K562 (cell line): ENCODE data around the gene KCTD1. TPM values are rescaled to one million over a fixed set of nuclear protein-coding genes. Genes with fewer than 3 reads are reported as not detected.

Source experiments
- ATAC-seq: fragments of 200-7000 bp; cut with Tn5 transposase; 3 replicates; pipeline ENCODE4 v1.9.1; 2020; ENCODE audit warnings: moderate library complexity
- BruUV-seq: library from RNA; stranded (reverse); fragments of 400-500 nt; replicated peaks from 2 replicates; lab custom pipeline; 2021; lab: Mats Ljungman, UMichigan
- CTCF ChIA-PET: fragments of 300-600 bp; formaldehyde crosslinking; extraction: SDS; loops from one replicate; lab custom pipeline; 2021; ENCODE audit warnings: low intra/inter-chr PET ratio; lab: Yijun Ruan, JAX
- POLR2A ChIA-PET: fragments of 300-600, 350-650 bp; sonication (Branson Sonifier 250); formaldehyde crosslinking; extraction: SDS; loops from one replicate; lab custom pipeline; 2021; ENCODE audit warnings: antibody characterized with exemption, inconsistent platforms; lab: Yijun Ruan, JAX
- DNase-seq, 4 experiments: peaks; one replicate each; pipeline versions ENCODE4 v3.0.0 to v3.0.0-alpha.2; 2011 to 2018; ENCODE audit warnings: low spot score in 3 of 4, mixed read lengths in 3 of 4; ENCODE audit errors: extremely low read depth in 1 of 4
- FAIRE-seq: peaks from 2 replicates; lab custom pipeline; 2011; peaks lifted over from hg19 to GRCh38; lab: Jason Lieb, UNC
- H2AFZ ChIP-seq: 2 replicates; pipeline ENCODE4 v1.6.0; 2011; ENCODE audit warnings: low read depth, low read length, control low read depth, inconsistent platforms
- H3K27ac ChIP-seq: fragments of 200-600 bp; 3 replicates; pipeline ENCODE4 v1.8.0; 2011; ENCODE audit warnings: low read depth, mild to moderate bottlenecking, control low read depth, inconsistent platforms, low read length, moderate library complexity, mixed read lengths; ENCODE audit errors: extremely low read depth
- H3K27me3 ChIP-seq, 2 experiments: fragments of 300-600 bp in 1 of 2; 2 replicates in 1 of 2; 3 replicates in 1 of 2; pipeline versions ENCODE4 v1.6.0 to v1.8.0; 2011; ENCODE audit warnings: inconsistent platforms in 2 of 2, low read length in 2 of 2, mild to moderate bottlenecking in 1 of 2, mixed read lengths in 1 of 2, moderate library complexity in 1 of 2; ENCODE audit not compliant: control insufficient read depth in 2 of 2, insufficient read depth in 2 of 2
- H3K36me3 ChIP-seq: fragments of 300-600 bp; 3 replicates; pipeline ENCODE4 v1.8.0; 2011; ENCODE audit warnings: mild to moderate bottlenecking, low read length, inconsistent platforms; ENCODE audit not compliant: control insufficient read depth, insufficient read depth
- H3K4me1 ChIP-seq, 2 experiments: fragments of 200-600 bp in 1 of 2; replicated peaks in 1 of 2; 2 replicates in 1 of 2; 3 replicates in 1 of 2; pipeline versions ENCODE4 v1.5.1 to v1.8.0; 2011; ENCODE audit warnings: inconsistent platforms in 2 of 2, low read length in 2 of 2, mild to moderate bottlenecking in 1 of 2, mixed read lengths in 1 of 2, moderate library complexity in 1 of 2; ENCODE audit not compliant: control insufficient read depth in 2 of 2, insufficient read depth in 2 of 2
- H3K4me2 ChIP-seq: 2 replicates; pipeline ENCODE4 v1.6.1; 2011; ENCODE audit warnings: low read length, control low read depth, inconsistent platforms, mixed read lengths; ENCODE audit not compliant: insufficient read depth
- H3K4me3 ChIP-seq: fragments of 200-600 bp; sonication (generic), shearing (Covaris generic); 2 replicates; pipeline ENCODE4 v1.5.1; 2016; ENCODE audit warnings: control low read depth, inconsistent platforms
- H3K79me2 ChIP-seq: fragments of 200-600 bp; 3 replicates; pipeline ENCODE4 v1.8.0; 2011; ENCODE audit warnings: low read length, inconsistent platforms; ENCODE audit not compliant: control insufficient read depth, insufficient read depth
- H3K9ac ChIP-seq, 2 experiments: 2 replicates each; pipeline versions ENCODE4 v1.6.0 to v1.6.1; 2011; ENCODE audit warnings: low read depth in 2 of 2, low read length in 2 of 2, control low read depth in 1 of 2, inconsistent platforms in 1 of 2, mild to moderate bottlenecking in 1 of 2, mixed read lengths in 1 of 2; ENCODE audit not compliant: insufficient read depth in 1 of 2
- H3K9me1 ChIP-seq: one replicate; pipeline ENCODE4 v1.6.0; 2011; ENCODE audit warnings: inconsistent platforms, mild to moderate bottlenecking, low read length, moderate library complexity; ENCODE audit not compliant: control insufficient read depth, insufficient read depth
- H3K9me3 ChIP-seq: replicated peaks from 2 replicates; pipeline ENCODE4 v1.5.1; 2011; ENCODE audit warnings: low read depth, low read length, inconsistent platforms; ENCODE audit not compliant: control insufficient read depth, insufficient read depth
- H4K20me1 ChIP-seq: replicated peaks from 2 replicates; pipeline ENCODE4 v1.6.1; 2011; ENCODE audit warnings: low read length, inconsistent platforms, mixed read lengths; ENCODE audit not compliant: control insufficient read depth, insufficient read depth
- ARHGAP35 ChIP-seq: fragments of 450-650 bp; IDR thresholded peaks from 2 replicates; pipeline ENCODE4 v1.6.1; 2018; ENCODE audit not compliant: partially characterized antibody
- FOXA3 ChIP-seq, 2 experiments: fragments of 450-650 bp in 1 of 2; sonication (generic) in 1 of 2; formaldehyde crosslinking; IDR thresholded peaks in 1 of 2; conservative IDR thresholded peaks in 1 of 2; 2 replicates each; pipeline versions ENCODE4 v1.4.0 to v1.8.0; 2020 to 2022; ENCODE audit warnings: mild to moderate bottlenecking in 2 of 2, missing genetic modification reagents in 1 of 2
- NR2C2 ChIP-seq, 2 experiments: fragments of 200-800 bp in 1 of 2; sonication (Bioruptor generic) in 1 of 2; sonication (generic) in 1 of 2; formaldehyde crosslinking in 1 of 2; IDR thresholded peaks; 2 replicates each; pipeline versions ENCODE4 v1.6.1 to v1.8.0; 2016 to 2022; ENCODE audit warnings: mild to moderate bottlenecking in 1 of 2, missing compliant biosample characterization in 1 of 2, missing genetic modification characterization in 1 of 2, missing genetic modification reagents in 1 of 2
- RERE ChIP-seq: sonication (generic); formaldehyde crosslinking; IDR thresholded peaks from 2 replicates; pipeline ENCODE4 v1.8.0; 2023; ENCODE audit warnings: missing genetic modification reagents, mild to moderate bottlenecking, borderline replicate concordance
- RNF2 ChIP-seq: sonication (generic); IDR thresholded peaks from 2 replicates; pipeline ENCODE4 v1.6.1; 2016
- SPI1 ChIP-seq: IDR thresholded peaks from 2 replicates; pipeline ENCODE4 v1.6.1; 2011; ENCODE audit warnings: low read depth, low read length, control low read depth, borderline replicate concordance
- ZBTB8A ChIP-seq: fragments of 450-650 bp; IDR thresholded peaks from 2 replicates; pipeline ENCODE4 v1.6.1; 2018; ENCODE audit warnings: mild to moderate bottlenecking, moderate library complexity; ENCODE audit not compliant: partially characterized antibody
- WGBS: fragments of 100-300 bp; shearing (Covaris generic); methylation state at CpG from one replicate; pipeline ENCODE4 v1.1.6; 2016; ENCODE audit warnings: low coverage, mixed read lengths; ENCODE audit not compliant: insufficient coverage; ENCODE audit errors: missing lambda C conversion rate; 5-methylcytosine and 5-hydroxymethylcytosine counted together
- in situ Hi-C: fragments of 300-500 bp; cut with MboI; formaldehyde crosslinking; loops from 4 replicates; pipeline ENCODE4 v1.15.0; 2018; ENCODE audit warnings: inconsistent platforms, mixed read lengths
- intact Hi-C: fragments of 100-400 bp; cut with micrococcal nuclease; formaldehyde crosslinking; loops from 2 replicates; pipeline ENCODE4 v1.14.2; 2022
- polyA plus RNA-seq, 8 experiments: library from polyadenylated mRNA; depleted of rRNA in 4 of 8; stranded (reverse) in 5 of 8; unstranded in 3 of 8; fragments of >200 nt; fragmentation: Nextera tagmentation in 2 of 8; fragmentation: Illumina TruSeq in 1 of 8; extraction: Ambion mirVana in 2 of 8; extraction: Trizol in 1 of 8; gene quantifications; 2 replicates each; pipeline versions ENCODE4 v1.2.1 to v1.2.3, GENCODE V29; 2011 to 2014; ENCODE audit warnings: inconsistent platforms in 1 of 8, missing spikeins in 1 of 8
- total RNA-seq, 7 experiments: library from RNA; depleted of rRNA in 6 of 7; stranded (reverse); fragments of >200 nt in 6 of 7; fragmentation: Illumina TruSeq in 2 of 7; extraction: Trizol in 2 of 7; gene quantifications; 2 replicates each; pipeline versions ENCODE4 v1.2.1 to v1.2.3, GENCODE V29; 2011 to 2021; ENCODE audit warnings: low replicate concordance in 1 of 7
- TF ChIP-seq, protein P1 (sequence below): IDR thresholded peaks from 2 replicates; pipeline ENCODE4 v1.6.1; 2016; ENCODE audit warnings: missing genetic modification characterization, missing compliant biosample characterization

Gene KCTD1
- total and polyA plus RNA-seq, 9 of the 15 experiments (the other 6 are each of a cell fraction or from before 2014, with no cell fraction given) = not detected

DNA sequence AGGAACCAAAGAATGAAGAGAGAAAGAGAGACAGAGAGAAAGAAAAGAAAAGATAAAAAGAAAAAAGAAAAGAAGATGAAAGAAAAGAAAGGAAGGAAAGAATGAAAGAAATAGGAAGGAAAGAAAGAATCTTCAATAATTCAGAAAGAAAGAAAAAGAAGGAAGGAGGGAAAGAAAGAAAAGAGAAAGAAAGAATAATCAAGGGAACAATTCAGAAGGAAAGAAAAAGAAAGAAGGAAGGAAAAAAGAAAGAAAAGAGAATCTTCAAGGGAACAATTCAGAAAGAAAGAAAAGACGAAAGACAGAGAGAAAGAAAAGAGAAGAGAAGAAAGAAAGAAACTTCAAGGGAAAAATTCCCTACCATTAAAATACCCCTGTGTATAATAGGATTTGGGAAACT is 5.6 kb upstream of the KCTD1 start:
- no peak overlapping the region for H2AFZ ChIP-seq
- no TSS peak for BruUV-seq
- 0% methylated on average over 1 of the region's 1 CpG for WGBS
- H3K4me1 ChIP-seq = peaks cover 0 to 17% of the 10 kb centered on the region in 2 experiments; a peak in 2 of 5 replicates
- CTCF ChIA-PET = no interaction called here
- ATAC-seq (no peak), DNase-seq (no peak), FAIRE-seq (no peak)
- no peak overlapping the region for H3K4me3 ChIP-seq
- H4K20me1 ChIP-seq = no peaks in the 10 kb centered on the region
- H3K9ac ChIP-seq = no peak overlapping the region
- H3K4me2 ChIP-seq = no peak overlapping the region
- no peaks in the 10 kb centered on the region for H3K9me3 ChIP-seq
- no peaks in the 10 kb centered on the region for H3K79me2 ChIP-seq
- in situ Hi-C loops = no loop called here
- TF ChIP-seq RNF2 = no peak
- TF ChIP-seq, protein P1, sequence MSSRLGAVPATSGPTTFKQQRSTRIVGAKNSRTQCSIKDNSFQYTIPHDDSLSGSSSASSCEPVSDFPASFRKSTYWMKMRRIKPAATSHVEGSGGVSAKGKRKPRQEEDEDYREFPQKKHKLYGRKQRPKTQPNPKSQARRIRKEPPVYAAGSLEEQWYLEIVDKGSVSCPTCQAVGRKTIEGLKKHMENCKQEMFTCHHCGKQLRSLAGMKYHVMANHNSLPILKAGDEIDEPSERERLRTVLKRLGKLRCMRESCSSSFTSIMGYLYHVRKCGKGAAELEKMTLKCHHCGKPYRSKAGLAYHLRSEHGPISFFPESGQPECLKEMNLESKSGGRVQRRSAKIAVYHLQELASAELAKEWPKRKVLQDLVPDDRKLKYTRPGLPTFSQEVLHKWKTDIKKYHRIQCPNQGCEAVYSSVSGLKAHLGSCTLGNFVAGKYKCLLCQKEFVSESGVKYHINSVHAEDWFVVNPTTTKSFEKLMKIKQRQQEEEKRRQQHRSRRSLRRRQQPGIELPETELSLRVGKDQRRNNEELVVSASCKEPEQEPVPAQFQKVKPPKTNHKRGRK (tag) = peak; percentile 86
- TF ChIP-seq, all 486 proteins: peak for 1
- no peaks in the 10 kb centered on the region for H3K9me1 ChIP-seq
- intact Hi-C loops = no loop called here
- no peaks in the 10 kb centered on the region for H3K36me3 ChIP-seq
- peaks cover 0 to 12% of the 10 kb centered on the region in 2 experiments; a peak in 2 of 5 replicates for H3K27me3 ChIP-seq
- no peak overlapping the region for H3K27ac ChIP-seq
- POLR2A ChIA-PET = no interaction called here

DNA sequence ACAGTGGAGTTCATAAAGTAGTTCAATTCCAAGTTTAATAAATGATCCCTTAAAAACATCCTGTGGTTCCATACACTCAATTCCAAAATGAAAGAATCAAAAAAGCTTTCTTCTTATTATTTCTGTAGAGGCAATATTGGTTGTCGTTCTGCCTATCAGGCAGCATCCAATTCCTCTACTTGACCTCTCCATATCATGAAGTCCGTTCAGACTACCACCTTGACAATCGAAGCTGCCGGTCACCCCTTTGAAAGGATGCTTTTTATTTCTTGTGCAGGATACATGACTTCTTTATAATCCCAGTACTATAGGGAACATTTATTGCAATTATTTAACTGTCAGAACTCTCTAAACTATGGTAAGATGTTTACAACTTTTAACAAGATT is 3.3 kb upstream of the KCTD1 start:
- no TSS peak for BruUV-seq
- no peak for DNase-seq
- Histone ChIP-seq H3K36me3 (no peaks in the 10 kb centered on the region), H3K27ac (no peak overlapping the region), H3K4me3 (no peak overlapping the region), H2AFZ (no peak overlapping the region), H3K79me2 (no peaks in the 10 kb centered on the region), H4K20me1 (no peaks in the 10 kb centered on the region), H3K4me2 (no peak overlapping the region), H3K9me3 (no peaks in the 10 kb centered on the region), H3K9ac (no peak overlapping the region), H3K27me3 (peaks cover 0 to 17% of the 10 kb centered on the region in 2 experiments; a peak in 2 of 5 replicates), H3K4me1 (peaks cover 0 to 24% of the 10 kb centered on the region in 2 experiments; a peak in 2 of 5 replicates), H3K9me1 (no peaks in the 10 kb centered on the region)
- ChIA-PET CTCF (no interaction called here), POLR2A (no interaction called here)
- no peak for FAIRE-seq
- intact Hi-C loops (no loop called here), in situ Hi-C loops (no loop called here)
- 6% methylated on average over 4 of the region's 4 CpGs for WGBS
- ATAC-seq = no peak
- TF ChIP-seq ZBTB8A (no peak), RERE (no peak), NR2C2 (CRISPR knock-in tag; IDR thresholded peaks at IDR 0.05) (no peak), NR2C2 (tag; IDR thresholded peaks at IDR 0.05) (no peak), FOXA3 (CRISPR knock-in tag; conservative IDR thresholded peaks at IDR 0.05 in 1 of 2, IDR thresholded peaks at IDR 0.05 in 1 of 2) (no peak), ARHGAP35 (no peak), SPI1 (no peak)
